Glomerular endothelial cell (primary cell): Measurements from ENCODE around the gene SLC12A6. TPM values are rescaled to one million over a fixed set of nuclear protein-coding genes. Genes with fewer than 3 reads are reported as not detected.

Experiments used
- DNase-seq: peaks from one replicate; pipeline ENCODE4 v3.0.0-alpha.2; 2011; ENCODE audit warnings: low read depth, low spot score; ENCODE audit errors: extremely low read depth
- total RNA-seq: library from RNA; depleted of rRNA; stranded (reverse); fragments of >200 nt; gene quantifications from 2 replicates; pipeline ENCODE4 v1.2.3, GENCODE V29; 2015

SLC12A6 gene
- total RNA-seq, 1 donor from 2014 or later, result 29.8 TPM

GRCh38 chr15:34271493-34271892 lies 66.1 kb downstream of the SLC12A6 start:
- DNase-seq, result no peak

- no peak for DNase-seq
Measured at GRCh38 chr15:34266751-34267150, 70.8 kb downstream of the SLC12A6 start.

DNA sequence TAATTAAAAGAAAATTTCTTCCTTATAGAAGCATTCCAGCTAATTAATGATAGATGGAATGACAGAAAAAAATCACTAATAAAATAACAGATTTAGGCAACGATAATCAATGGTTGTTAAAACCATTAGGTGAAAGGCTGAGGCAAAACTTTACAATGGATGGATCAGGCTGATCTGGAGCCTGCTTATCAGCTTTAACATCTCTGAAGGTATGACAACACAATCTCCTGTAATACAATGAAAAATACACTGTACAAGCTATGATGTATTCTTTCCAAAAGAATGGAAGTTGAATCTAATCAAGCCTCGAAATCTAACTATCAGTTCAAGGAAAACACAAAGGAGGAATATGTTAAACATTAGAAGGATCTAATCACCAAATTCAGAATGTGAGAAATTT lies 73.5 kb downstream of the SLC12A6 start:
- DNase-seq, result no peak

GRCh38 chr15:34262362-34262761 lies 75.2 kb downstream of the SLC12A6 start:
- DNase-seq, result no peak

- DNase-seq, result no peak
Measured at GRCh38 chr15:34259566-34259965, 78.0 kb downstream of the SLC12A6 start.

- no peak for DNase-seq
Measured at GRCh38 chr15:34258151-34258550, 79.4 kb downstream of the SLC12A6 start.

DNA sequence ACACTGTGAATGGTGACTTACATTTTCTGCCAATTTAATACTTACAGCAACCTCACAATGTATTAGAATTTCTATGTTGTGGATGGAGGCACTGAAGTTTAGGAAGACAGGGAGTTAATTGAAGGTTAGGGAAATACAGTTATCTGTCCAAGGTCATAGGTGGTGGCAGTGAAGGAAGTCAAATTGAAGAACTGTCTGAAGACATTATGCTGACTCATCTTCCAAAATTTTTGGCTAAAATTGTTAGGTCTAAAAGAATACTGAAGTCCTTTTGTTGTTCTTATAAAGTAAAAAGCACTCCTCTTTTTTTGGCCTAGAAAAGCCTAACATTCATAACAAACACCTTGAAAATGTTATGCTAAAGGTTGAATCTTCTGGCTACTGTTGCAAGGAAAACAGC lies 85.0 kb downstream of the SLC12A6 start:
- DNase-seq, result no peak

- DNase-seq, result no peak
Measured at GRCh38 chr15:34248190-34248589, 89.4 kb downstream of the SLC12A6 start.

GRCh38 chr15:34246276-34246976 lies 91.2 kb downstream of the SLC12A6 start:
- no peak for DNase-seq

DNA sequence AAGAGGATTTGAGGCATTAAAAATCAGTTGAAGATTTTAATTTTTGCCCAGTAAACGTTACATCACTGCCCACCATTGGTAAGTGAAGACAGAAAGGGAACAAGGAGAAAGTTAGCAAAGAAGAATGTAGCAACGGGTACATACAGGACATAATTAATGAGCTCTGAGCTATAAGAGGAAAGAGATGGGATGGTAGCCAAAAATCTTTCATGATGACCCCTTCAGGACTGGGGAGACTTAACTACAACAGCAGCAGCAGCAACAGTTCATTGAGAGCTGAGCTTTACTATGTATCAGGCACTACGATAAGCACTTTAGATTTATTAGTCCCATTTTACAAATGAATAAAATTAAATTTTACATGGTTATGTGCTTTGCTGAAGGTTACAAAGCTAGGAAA lies 94.4 kb downstream of the SLC12A6 start:
- DNase-seq, result no peak

DNA sequence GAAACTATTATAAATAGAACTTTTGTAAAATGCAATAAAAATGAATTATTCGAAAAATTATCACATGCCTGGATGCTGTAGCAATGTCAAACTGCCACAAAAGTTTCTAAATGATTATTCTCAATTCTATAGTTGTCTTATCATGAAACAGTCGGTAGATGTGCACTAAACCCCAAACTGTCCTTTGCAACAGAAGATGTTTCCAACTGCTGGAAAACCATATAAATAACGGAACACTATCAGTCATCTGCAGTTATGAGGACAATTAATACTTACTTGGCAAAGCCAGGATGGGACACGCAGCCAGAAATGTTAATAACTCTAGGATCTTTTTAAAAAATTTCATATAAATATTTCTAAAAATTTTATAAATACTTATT lies 95.3 kb downstream of the SLC12A6 start:
- DNase-seq, result no peak

GRCh38 chr15:34241376-34242330 lies 95.9 kb downstream of the SLC12A6 start:
- DNase-seq, result no peak

DNA sequence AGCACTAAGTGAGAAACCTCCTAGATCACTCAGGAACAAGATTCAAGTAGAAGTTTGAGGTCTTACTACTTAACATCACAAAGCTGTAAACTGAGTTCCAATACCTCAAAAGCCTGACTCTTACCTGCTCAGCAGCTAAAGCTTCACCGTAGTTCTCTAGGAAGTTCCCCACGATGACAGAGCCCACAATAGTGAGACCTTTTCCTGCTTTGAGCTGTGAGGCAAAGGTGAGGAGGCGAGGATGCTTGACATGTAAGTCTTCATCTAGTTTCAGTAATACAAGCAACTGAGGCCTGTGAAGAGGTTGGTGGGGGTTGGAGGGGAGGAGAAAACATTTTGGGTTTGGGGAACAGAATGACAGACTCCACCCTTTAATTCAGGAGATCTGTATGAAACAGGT lies 97.0 kb downstream of the SLC12A6 start:
- DNase-seq, result no peak

DNA sequence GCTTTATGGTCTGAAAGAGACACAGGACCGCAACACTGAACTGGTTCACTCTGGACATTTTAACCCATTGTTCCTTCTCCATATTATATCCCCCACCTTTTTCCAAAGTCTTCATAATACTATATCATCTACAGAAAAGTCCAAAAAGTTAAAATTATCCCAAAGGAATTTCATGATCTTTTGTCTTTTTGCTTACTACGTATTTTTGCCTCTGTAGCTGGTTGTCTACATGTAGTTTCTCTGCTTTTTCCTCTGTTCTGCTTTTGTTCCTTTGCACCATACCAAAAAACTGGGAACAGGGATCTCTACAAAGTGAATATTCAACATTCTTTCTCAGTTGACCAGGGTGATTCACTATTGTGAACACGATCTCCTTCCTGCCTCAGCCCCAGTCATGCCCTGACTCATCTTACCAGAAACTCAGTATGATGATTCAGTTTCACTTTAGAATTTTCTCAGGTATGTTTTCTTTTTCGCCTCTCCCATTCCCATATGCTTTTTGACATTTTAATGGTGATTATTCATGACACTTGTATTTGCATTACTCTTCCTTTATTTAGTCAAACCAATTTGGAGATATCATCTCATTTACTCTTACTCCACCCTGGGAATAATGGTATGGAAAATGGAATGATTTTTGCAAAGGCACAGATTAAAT lies 98.3 kb downstream of the SLC12A6 start:
- no peak for DNase-seq

- no peak for DNase-seq
Measured at GRCh38 chr15:34233614-34234013, 104.0 kb downstream of the SLC12A6 start.

DNA sequence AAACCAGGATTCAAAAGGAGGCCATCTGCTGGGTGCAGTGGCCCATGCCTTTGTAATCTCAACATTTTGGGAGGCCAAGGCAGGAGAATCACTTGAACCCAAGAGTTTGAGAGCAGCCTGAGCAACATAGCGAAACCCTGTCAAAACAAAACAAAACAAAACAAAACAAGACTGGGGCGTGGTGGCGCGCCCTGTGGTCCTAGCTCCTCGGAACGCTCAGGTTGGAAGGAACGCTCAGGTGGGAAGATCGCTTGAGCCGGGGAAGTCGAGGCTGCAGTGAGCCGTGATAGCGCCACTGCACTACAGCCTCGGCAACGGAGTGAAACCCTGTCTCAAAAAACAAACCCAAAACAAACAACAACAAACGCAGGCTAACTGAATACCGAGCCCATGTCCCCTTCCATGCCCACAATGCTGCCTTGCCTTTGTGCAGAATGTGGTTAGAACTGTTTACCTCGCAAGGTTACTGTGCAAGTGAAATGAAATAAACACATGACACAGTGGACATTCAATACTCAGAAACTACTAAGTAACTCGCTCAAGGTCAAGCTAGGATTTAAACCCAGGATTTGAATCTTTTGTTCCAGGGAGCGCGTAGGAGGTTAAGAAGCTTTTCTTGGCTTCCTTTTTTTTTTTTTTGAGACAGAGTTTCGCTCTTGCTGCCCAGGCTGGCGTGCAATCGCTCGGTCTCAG lies 113.5 kb downstream of the SLC12A6 start:
- no peak for DNase-seq

GRCh38 chr15:34217587-34218225 lies 119.9 kb downstream of the SLC12A6 start:
- no peak for DNase-seq

GRCh38 chr15:34216527-34217270 lies 120.9 kb downstream of the SLC12A6 start:
- DNase-seq, result no peak

DNA sequence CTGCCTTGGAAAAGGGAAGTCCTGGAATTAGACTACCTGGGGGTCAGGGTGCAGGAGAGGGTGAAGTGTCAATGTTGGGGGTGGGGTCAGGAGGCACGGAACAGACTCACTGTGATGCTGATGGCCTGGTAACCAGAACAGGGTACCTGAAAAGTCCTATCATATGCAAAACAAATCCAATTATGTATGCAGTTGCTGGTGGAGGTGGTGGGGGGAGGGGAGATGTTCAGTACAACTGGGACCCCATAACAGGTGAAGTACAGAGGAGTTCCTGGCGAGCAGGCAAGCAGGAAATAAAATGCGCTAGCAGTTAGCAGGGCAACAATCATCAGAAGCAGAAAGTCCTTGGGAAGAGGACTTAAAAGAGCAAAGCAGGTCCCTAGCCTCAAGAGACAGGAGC lies 123.4 kb downstream of the SLC12A6 start:
- DNase-seq, result no peak

- no peak for DNase-seq
Measured at GRCh38 chr15:34213690-34214089, 123.9 kb downstream of the SLC12A6 start.
